IPS DF 4.7 (cell line): ENCODE measurements around the gene KCTD8.
"Not testable (repeated sequence)": the region's sequence is repeated elsewhere in the genome, so short reads cannot be mapped to it uniquely, and the experiment has no call there.

ENCODE experiments used
- DNase-seq: peaks from one replicate; pipeline ENCODE4 v3.0.0-alpha.2; 2013; ENCODE audit warnings: low spot score; ENCODE audit errors: extremely low read depth

KCTD8 gene

GRCh38 chr4:44326741-44327140 lies 121.9 kb downstream of the KCTD8 start:
- DNase-seq: no peak

GRCh38 chr4:44320833-44321232 lies 127.8 kb downstream of the KCTD8 start:
- no peak for DNase-seq

GRCh38 chr4:44319129-44319528 lies 129.5 kb downstream of the KCTD8 start:
- no peak for DNase-seq

- DNase-seq: no peak
These were observed 134.9 kb downstream of the KCTD8 start for GRCh38 chr4:44313702-44314101.

- no peak for DNase-seq
These were observed 161.1 kb downstream of the KCTD8 start for GRCh38 chr4:44287505-44287904.

- no peak for DNase-seq
These were observed 169.1 kb downstream of the KCTD8 start for GRCh38 chr4:44279469-44279868.

GRCh38 chr4:44279066-44279465 lies 169.5 kb downstream of the KCTD8 start:
- no peak for DNase-seq

GRCh38 chr4:44257461-44257860 lies 191.1 kb downstream of the KCTD8 start:
- no peak for DNase-seq

- peak; percentile 22 for DNase-seq
These were observed 192.2 kb downstream of the KCTD8 start for GRCh38 chr4:44256414-44256813.

- DNase-seq: no peak
These were observed 211.0 kb downstream of the KCTD8 start for GRCh38 chr4:44237643-44238042.

GRCh38 chr4:44235897-44236296 lies 212.7 kb downstream of the KCTD8 start:
- DNase-seq: no peak

- DNase-seq: no peak
These were observed 216.3 kb downstream of the KCTD8 start for GRCh38 chr4:44232262-44232661.

GRCh38 chr4:44231006-44231405 lies 217.6 kb downstream of the KCTD8 start:
- no peak for DNase-seq

- DNase-seq: no peak
These were observed 220.3 kb downstream of the KCTD8 start for GRCh38 chr4:44228326-44228725.

GRCh38 chr4:44221407-44221806 lies 227.2 kb downstream of the KCTD8 start:
- DNase-seq: no peak

- DNase-seq: peak; percentile 14
These were observed 237.9 kb downstream of the KCTD8 start for GRCh38 chr4:44210750-44211149.

GRCh38 chr4:44196796-44197195 lies 251.8 kb downstream of the KCTD8 start:
- DNase-seq: no peak

GRCh38 chr4:44194365-44194764 lies 254.2 kb downstream of the KCTD8 start:
- DNase-seq: no peak

- no peak for DNase-seq
These were observed 261.8 kb downstream of the KCTD8 start for GRCh38 chr4:44186850-44187246.

GRCh38 chr4:44186096-44186849 lies 262.3 kb downstream of the KCTD8 start:
- no peak for DNase-seq

- not testable (repeated sequence) for DNase-seq
These were observed 266.9 kb downstream of the KCTD8 start for GRCh38 chr4:44181491-44182349.

- not testable (repeated sequence) for DNase-seq
These were observed 280.8 kb downstream of the KCTD8 start for GRCh38 chr4:44167766-44168165.

GRCh38 chr4:44165938-44166337 lies 282.7 kb downstream of the KCTD8 start:
- no peak for DNase-seq
